SU-DHL-6 (cell line): ENCODE measurements around the gene VCX3A.

Source experiments
- CTCF ChIP-seq: fragments of 200-600 bp; sonication (generic); IDR thresholded peaks from one replicate; pipeline ENCODE4 v1.5.1; 2017; ENCODE audit warnings: antibody characterized with exemption, mild to moderate bottlenecking, low read length, moderate library complexity; ENCODE audit not compliant: insufficient read depth, poor library complexity, severe bottlenecking
- EZH2phosphoT487 ChIP-seq: fragments of 200-600 bp; sonication (generic), shearing (Covaris generic); conservative IDR thresholded peaks from 2 replicates; pipeline ENCODE4 v1.6.1; 2018; ENCODE audit warnings: mild to moderate bottlenecking, antibody characterized with exemption, low read length, moderate library complexity, mixed read lengths

- TF ChIP-seq CTCF (no peak), EZH2phosphoT487 (no peak)
Measured at GRCh38 chrX:6500719-6501118, 34.2 kb downstream of the VCX3A start.
